Measurements from ENCODE around the gene IPO4. TPM values are rescaled to one million over a fixed set of nuclear protein-coding genes. Genes with fewer than 3 reads are reported as not detected.

Gene IPO4
- total and polyA plus RNA-seq, 9 of the 15 experiments (the other 6 are each of a cell fraction or from before 2014, with no cell fraction given) = 7.3 to 122 (median 31.8) TPM

DNA sequence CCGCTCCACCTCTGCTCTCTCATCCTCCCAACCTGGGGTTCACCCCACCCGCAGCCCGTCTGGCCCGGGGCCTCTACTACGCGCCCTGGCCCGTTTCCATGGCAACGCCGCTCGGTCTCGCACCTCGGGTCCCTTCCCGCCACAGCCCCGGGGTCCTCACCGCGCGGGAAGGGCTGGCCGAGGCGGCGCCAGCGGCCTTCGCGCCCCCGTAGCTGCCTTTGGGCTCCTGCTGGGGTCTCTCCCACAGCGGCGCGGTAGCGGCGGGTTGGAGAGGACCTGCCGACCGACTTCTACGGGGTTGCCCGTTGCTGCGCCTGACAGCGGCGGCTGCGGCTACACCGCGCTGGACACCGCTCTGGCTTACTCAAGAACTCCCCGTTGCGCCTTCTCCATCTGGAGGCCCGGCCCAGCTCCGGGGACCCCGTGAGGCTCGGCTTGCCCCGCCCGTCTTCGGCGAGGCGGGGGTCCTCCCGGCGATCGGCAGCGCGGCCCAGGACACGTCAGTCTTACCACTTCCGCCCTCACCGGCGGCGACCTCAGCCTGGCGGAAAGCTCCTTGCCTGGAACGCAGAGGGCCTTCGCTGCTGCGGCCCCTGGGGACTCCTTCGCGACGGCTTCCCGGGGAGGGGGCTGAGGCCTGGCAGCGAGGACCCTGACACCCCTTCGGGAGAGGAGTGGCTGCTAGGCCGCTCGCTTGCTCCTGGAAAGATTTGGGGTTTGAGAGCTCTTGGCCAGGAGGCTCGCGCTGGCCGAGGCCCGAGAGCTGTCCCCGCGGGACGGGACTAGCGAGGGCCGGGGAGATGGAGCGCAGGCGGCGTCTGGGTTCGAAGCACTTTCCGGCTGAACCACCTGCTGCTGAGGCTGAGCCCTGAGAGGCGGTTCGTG, 6.8 kb upstream of the IPO4 start, which contains the start of gene TM9SF1 (continued):
- TF ChIP-seq, protein P1, sequence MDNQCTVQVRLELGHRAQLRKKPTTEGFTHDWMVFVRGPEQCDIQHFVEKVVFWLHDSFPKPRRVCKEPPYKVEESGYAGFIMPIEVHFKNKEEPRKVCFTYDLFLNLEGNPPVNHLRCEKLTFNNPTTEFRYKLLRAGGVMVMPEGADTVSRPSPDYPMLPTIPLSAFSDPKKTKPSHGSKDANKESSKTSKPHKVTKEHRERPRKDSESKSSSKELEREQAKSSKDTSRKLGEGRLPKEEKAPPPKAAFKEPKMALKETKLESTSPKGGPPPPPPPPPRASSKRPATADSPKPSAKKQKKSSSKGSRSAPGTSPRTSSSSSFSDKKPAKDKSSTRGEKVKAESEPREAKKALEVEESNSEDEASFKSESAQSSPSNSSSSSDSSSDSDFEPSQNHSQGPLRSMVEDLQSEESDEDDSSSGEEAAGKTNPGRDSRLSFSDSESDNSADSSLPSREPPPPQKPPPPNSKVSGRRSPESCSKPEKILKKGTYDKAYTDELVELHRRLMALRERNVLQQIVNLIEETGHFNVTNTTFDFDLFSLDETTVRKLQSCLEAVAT (IDR thresholded peaks at IDR 0.05) = 0 out of 4 replicates have a peak, but pooled peaks of 1 of the 2 experiments have one; percentile 14
- TF ChIP-seq, protein P2, sequence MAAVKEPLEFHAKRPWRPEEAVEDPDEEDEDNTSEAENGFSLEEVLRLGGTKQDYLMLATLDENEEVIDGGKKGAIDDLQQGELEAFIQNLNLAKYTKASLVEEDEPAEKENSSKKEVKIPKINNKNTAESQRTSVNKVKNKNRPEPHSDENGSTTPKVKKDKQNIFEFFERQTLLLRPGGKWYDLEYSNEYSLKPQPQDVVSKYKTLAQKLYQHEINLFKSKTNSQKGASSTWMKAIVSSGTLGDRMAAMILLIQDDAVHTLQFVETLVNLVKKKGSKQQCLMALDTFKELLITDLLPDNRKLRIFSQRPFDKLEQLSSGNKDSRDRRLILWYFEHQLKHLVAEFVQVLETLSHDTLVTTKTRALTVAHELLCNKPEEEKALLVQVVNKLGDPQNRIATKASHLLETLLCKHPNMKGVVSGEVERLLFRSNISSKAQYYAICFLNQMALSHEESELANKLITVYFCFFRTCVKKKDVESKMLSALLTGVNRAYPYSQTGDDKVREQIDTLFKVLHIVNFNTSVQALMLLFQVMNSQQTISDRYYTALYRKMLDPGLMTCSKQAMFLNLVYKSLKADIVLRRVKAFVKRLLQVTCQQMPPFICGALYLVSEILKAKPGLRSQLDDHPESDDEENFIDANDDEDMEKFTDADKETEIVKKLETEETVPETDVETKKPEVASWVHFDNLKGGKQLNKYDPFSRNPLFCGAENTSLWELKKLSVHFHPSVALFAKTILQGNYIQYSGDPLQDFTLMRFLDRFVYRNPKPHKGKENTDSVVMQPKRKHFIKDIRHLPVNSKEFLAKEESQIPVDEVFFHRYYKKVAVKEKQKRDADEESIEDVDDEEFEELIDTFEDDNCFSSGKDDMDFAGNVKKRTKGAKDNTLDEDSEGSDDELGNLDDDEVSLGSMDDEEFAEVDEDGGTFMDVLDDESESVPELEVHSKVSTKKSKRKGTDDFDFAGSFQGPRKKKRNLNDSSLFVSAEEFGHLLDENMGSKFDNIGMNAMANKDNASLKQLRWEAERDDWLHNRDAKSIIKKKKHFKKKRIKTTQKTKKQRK (IDR thresholded peaks at IDR 0.05; ENCODE audit: borderline replicate concordance, low read depth, low read length) = no peak
- TF ChIP-seq, protein P3, sequence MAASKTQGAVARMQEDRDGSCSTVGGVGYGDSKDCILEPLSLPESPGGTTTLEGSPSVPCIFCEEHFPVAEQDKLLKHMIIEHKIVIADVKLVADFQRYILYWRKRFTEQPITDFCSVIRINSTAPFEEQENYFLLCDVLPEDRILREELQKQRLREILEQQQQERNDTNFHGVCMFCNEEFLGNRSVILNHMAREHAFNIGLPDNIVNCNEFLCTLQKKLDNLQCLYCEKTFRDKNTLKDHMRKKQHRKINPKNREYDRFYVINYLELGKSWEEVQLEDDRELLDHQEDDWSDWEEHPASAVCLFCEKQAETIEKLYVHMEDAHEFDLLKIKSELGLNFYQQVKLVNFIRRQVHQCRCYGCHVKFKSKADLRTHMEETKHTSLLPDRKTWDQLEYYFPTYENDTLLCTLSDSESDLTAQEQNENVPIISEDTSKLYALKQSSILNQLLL (CRISPR knock-in tag; IDR thresholded peaks at IDR 0.05; ENCODE audit: borderline replicate concordance) = no peak
- TF ChIP-seq RBM25 (IDR thresholded peaks at IDR 0.05; ENCODE audit: low read depth, low read length, severe bottlenecking) (no peak), ZNF274 (IDR thresholded peaks at IDR 0.05; ENCODE audit: borderline replicate concordance, low read depth, low read length) (no peak)
- TF ChIP-seq, protein P4, sequence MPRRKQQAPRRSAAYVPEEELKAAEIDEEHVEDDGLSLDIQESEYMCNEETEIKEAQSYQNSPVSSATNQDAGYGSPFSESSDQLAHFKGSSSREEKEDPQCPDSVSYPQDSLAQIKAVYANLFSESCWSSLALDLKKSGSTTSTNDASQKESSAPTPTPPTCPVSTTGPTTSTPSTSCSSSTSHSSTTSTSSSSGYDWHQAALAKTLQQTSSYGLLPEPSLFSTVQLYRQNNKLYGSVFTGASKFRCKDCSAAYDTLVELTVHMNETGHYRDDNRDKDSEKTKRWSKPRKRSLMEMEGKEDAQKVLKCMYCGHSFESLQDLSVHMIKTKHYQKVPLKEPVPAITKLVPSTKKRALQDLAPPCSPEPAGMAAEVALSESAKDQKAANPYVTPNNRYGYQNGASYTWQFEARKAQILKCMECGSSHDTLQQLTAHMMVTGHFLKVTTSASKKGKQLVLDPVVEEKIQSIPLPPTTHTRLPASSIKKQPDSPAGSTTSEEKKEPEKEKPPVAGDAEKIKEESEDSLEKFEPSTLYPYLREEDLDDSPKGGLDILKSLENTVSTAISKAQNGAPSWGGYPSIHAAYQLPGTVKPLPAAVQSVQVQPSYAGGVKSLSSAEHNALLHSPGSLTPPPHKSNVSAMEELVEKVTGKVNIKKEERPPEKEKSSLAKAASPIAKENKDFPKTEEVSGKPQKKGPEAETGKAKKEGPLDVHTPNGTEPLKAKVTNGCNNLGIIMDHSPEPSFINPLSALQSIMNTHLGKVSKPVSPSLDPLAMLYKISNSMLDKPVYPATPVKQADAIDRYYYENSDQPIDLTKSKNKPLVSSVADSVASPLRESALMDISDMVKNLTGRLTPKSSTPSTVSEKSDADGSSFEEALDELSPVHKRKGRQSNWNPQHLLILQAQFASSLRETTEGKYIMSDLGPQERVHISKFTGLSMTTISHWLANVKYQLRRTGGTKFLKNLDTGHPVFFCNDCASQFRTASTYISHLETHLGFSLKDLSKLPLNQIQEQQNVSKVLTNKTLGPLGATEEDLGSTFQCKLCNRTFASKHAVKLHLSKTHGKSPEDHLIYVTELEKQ (CRISPR knock-in tag; IDR thresholded peaks at IDR 0.05) = no peak
- TF ChIP-seq, protein P5, sequence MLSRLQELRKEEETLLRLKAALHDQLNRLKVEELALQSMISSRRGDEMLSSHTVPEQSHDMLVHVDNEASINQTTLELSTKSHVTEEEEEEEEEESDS (CRISPR knock-in tag; IDR thresholded peaks at IDR 0.05) = no peak
